Thymus (tissue), 11 donors: Measurements from ENCODE around the gene MRAP2. TPM values are rescaled to one million over a fixed set of nuclear protein-coding genes. Genes with fewer than 3 reads are reported as not detected.
"Not testable (repeated sequence)": the region's sequence is repeated elsewhere in the genome, so short reads cannot be mapped to it uniquely, and the experiment has no call there.

Experiments used
- DNase-seq, 9 donors: peaks; one replicate each; pipeline ENCODE4 v3.0.0-alpha.2; 2013; ENCODE audit warnings: low spot score in 9 of 9, low read depth in 6 of 9, missing footprints in 1 of 9
- H3K27ac ChIP-seq, 2 donors: one replicate each; pipeline ENCODE4 v1.5.1; 2013; ENCODE audit warnings: control low read depth in 1 of 2, low read depth in 1 of 2, low read length in 1 of 2, mild to moderate bottlenecking in 1 of 2, moderate library complexity in 1 of 2
- H3K27me3 ChIP-seq, 2 donors: one replicate each; pipeline ENCODE4 v1.5.1; 2013; ENCODE audit warnings: low read length in 1 of 2; ENCODE audit not compliant: control insufficient read depth in 2 of 2, insufficient read depth in 1 of 2
- H3K36me3 ChIP-seq, 2 donors: one replicate each; pipeline ENCODE4 v1.5.1; 2013; ENCODE audit warnings: low read length in 1 of 2, mild to moderate bottlenecking in 1 of 2, moderate library complexity in 1 of 2; ENCODE audit not compliant: control insufficient read depth in 2 of 2, insufficient read depth in 2 of 2
- H3K4me1 ChIP-seq, 2 donors: one replicate each; pipeline ENCODE4 v1.5.1; 2013; ENCODE audit warnings: low read length in 2 of 2; ENCODE audit not compliant: control insufficient read depth in 2 of 2, insufficient read depth in 2 of 2
- H3K4me3 ChIP-seq, 2 donors: one replicate each; pipeline ENCODE4 v1.5.1; 2013; ENCODE audit warnings: low read length in 2 of 2, control low read depth in 1 of 2, mild to moderate bottlenecking in 1 of 2
- H3K9me3 ChIP-seq, 2 donors: one replicate each; pipeline ENCODE4 v1.5.1; 2013; ENCODE audit warnings: low read length in 1 of 2, mild to moderate bottlenecking in 1 of 2; ENCODE audit not compliant: control insufficient read depth in 2 of 2, insufficient read depth in 1 of 2
- WGBS: extraction: QIAGEN DNeasy Blood & Tissue Kit; methylation state at CpG from one replicate; pipeline ENCODE4 v1.1.7; 2013; 5-methylcytosine and 5-hydroxymethylcytosine counted together
- polyA plus RNA-seq: library from polyadenylated mRNA; stranded (reverse); fragments of 200-250 nt; gene quantifications from one replicate; pipeline ENCODE4 v1.2.3, GENCODE V29; 2013
- total RNA-seq: library from RNA; stranded (reverse); fragments of 120-200 nt; gene quantifications from one replicate; pipeline ENCODE4 v1.2.4, GENCODE V29; 2013
- donor health status: healthy.

Gene MRAP2
- total and polyA plus RNA-seq, 2 donors: 1.3 to 1.6 TPM

DNA sequence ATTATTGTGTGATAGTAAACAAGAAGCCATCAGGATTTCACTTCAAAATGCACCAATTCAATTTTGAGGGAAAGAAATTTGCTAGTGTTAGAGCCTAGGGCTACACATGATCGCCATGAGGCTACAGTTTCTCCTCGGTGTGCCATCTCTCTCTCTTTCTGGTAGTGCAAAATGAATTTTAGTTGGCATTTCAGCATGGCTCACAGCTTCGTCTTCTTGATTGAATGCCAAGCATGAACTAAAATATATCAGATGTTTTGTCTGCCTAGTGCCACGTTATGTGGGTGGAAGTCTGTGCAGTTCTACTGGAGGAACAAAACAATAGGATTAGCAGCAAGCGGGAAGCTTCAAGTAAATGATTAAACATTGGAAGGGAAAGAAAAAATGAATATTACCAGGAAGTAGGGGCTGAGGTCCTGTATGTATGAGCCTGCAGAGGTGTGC lies 6.8 kb upstream of the MRAP2 start:
- WGBS: 92% methylated on average over 5 of the region's 5 CpGs
- no peak overlapping the region for H3K27ac ChIP-seq
- no peaks in the 10 kb centered on the region for H3K36me3 ChIP-seq
- peaks cover 0 to 1% of the 10 kb centered on the region in 2 donors for H3K9me3 ChIP-seq
- DNase-seq: no peak
- H3K4me3 ChIP-seq: no peak overlapping the region
- no peaks in the 10 kb centered on the region for H3K4me1 ChIP-seq
- no peaks in the 10 kb centered on the region for H3K27me3 ChIP-seq

DNA sequence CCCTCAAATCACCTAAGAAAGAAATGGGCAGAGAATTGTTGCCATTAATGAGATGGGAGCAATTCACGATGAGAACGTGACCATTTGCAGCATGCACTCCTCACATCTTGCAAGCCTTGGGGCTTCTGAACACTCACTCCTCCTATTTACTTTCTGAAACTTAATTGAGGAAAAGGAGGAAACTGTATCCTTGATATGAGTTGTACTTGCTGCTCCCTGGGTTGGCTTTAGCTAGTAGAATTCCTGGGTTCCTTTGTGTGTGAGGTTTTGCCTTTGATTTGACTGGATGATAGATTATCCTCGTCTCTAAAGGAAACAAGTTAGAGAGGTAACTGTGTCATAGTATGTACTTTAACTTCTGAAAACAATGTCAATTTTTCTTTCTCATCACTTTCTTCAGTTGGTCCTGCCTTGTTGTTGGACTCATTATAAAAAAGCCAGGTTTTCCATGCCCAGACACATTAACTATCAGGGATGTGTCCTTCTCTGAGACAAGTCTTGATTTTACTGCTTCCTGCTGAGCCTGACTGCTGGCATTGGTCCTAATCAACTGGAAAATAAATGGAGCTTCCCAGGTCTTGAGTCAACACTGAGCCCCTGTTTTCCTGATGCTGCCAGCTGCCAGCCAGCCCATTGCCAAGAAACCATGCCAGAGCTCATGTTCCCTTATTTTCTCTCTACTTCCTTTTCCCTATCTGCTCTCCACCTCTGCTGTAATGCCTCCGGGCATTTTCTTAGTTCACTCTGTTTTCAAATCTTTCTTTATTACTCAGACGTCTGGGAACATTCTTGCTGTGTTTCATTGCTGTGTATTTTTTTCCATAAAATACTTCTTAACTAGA lies 6.0 kb upstream of the MRAP2 start:
- no peaks in the 10 kb centered on the region for H3K36me3 ChIP-seq
- DNase-seq: no peak
- H3K9me3 ChIP-seq: peaks cover 0 to 1% of the 10 kb centered on the region in 2 donors
- WGBS: 80% methylated on average over 5 of the region's 5 CpGs
- H3K27me3 ChIP-seq: peaks cover 0 to 5% of the 10 kb centered on the region in 2 donors
- no peak overlapping the region for H3K27ac ChIP-seq
- no peak overlapping the region for H3K4me3 ChIP-seq
- H3K4me1 ChIP-seq: no peaks in the 10 kb centered on the region

DNA sequence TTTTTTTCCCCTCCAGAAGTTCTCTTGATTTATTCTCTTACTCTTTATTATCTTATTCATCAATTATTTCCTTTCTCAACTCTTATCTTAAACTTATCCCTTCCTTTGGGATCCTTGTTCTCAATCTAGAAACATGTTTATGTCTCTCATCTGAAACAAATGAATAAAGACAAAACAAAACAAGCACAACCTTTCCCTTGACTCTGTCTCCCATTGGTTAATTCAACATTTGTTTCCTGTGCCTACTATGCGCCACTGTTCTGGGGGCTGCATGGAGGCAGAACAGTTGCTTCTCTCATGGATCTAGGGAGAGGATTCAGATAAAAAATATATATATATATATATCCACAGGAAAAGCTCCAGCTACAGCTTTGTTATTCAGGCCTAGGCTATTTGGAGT lies 5.2 kb upstream of the MRAP2 start:
- Histone ChIP-seq H3K27ac (no peak overlapping the region), H3K4me1 (no peaks in the 10 kb centered on the region), H3K36me3 (no peaks in the 10 kb centered on the region), H3K9me3 (peaks cover 0 to 1% of the 10 kb centered on the region in 2 donors), H3K4me3 (no peak overlapping the region), H3K27me3 (peaks cover 0 to 13% of the 10 kb centered on the region in 2 donors)
- no peak for DNase-seq
- 98% methylated on average over 1 of the region's 1 CpG for WGBS

DNA sequence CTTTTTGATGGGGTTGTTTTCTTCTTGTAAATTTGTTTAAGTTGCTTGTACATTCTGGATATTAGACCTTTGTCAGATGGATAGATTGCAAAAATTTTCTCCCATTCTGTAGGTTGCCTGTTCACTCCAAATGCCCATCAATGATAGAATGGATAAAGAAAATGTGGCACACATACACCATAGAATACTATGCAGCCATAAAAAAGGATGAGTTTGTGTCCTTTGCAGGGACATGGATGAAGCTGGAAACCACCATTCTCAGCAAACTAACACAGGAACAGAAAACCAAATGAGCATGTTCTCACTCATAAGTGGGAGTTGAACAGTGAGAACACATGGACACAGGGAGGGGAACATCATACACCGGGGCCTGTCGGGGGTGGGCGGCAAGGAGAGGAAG lies 1.6 kb upstream of the MRAP2 start:
- not testable (repeated sequence) for H3K4me1 ChIP-seq

DNA sequence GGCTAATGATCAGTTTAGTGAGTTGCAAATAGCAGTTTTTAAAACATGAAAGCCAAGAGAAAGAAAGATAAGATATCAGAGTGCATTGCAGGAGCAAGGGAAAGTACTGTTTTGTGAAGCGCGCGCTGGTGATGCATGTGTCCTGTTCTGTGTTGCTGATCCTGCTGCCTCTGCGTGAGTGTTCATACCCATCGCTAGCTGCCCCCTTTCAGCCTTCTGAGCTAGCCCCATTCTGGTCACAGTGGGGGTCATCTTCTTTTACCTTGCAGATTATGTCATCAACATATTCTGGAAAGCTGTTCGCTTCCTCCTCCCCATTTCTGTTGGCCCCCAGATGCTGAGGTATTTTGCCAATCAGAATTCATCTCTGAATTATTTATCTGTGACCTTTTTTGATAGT lies 1.9 kb downstream of the MRAP2 start:
- H3K9me3 ChIP-seq: no peaks in the 10 kb centered on the region
- no peaks in the 10 kb centered on the region for H3K4me1 ChIP-seq
- no peak overlapping the region for H3K4me3 ChIP-seq
- no peaks in the 10 kb centered on the region for H3K36me3 ChIP-seq
- WGBS: 98% methylated on average over 6 of the region's 6 CpGs
- H3K27ac ChIP-seq: no peak overlapping the region
- H3K27me3 ChIP-seq: peaks cover 12 to 33% of the 10 kb centered on the region in 2 donors
- no peak for DNase-seq

More for the DNA sequence above, 1.6 kb upstream of the MRAP2 start:
- H3K36me3 ChIP-seq, H3K4me3 ChIP-seq, H3K9me3 ChIP-seq, DNase-seq, H3K27ac ChIP-seq: not testable (repeated sequence)
- peaks cover 12 to 33% of the 10 kb centered on the region in 2 donors for H3K27me3 ChIP-seq
- WGBS: 98% methylated on average over 3 of the region's 3 CpGs

DNA sequence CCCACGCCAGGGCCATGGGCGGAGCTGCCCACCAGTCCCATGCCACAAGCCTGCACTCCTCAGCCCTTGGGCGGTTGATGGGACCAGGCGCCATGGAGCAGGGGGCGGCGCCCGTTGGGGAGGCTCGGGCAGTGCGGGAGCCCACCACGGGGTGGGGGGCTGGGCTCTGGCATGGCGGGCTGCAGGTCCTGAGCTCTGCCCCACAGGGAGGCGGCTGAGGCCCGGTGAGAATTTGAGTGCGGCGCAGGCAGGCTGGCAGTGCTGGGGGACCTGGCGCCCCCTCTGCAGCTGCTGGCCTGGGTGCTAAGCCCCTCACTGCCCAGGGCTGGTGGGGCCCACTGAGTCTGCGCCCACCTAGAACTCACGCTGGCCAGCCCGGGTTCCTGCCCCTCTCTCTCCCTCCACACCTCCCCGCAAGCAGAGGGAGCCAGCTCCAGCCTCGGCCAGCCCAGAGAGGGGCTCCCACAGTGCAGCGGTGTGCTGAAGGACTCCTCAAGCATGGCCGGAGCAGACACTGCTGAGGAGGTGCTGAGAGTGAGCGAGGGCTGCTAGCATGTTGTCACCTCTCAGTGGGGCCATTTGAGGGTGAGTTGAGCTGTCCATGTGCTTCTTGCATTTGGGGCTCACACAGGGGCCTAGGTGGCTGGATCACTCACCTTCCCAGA lies 4.0 kb downstream of the MRAP2 start:
- H3K9me3 ChIP-seq: no peaks in the 10 kb centered on the region
- DNase-seq: no peak
- H3K4me3 ChIP-seq: no peak overlapping the region
- no peaks in the 10 kb centered on the region for H3K4me1 ChIP-seq
- no peaks in the 10 kb centered on the region for H3K36me3 ChIP-seq
- H3K27ac ChIP-seq: no peak overlapping the region
- WGBS: 95% methylated on average over 24 of the region's 24 CpGs
- H3K27me3 ChIP-seq: peaks cover 12 to 28% of the 10 kb centered on the region in 2 donors

DNA sequence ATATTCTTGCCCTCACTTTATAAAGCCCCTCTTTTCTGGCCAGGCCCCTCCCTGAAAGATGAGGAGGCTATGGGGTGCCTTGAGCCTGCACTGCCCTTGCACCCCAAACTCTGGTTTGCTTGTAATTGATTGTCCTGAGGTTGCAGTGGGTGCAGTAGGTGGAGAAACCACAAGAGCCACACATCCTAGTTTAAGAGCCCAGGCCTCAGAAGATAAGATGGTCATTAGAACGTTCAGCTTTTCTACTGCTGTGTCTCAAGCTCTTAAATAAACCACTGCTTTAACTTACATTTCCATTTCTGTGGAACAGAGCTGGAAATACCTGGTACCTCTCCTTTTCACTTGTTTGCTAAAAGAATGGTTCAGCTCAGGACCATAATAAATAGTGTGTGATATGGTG lies 9.0 kb downstream of the MRAP2 start:
- WGBS: 21% methylated on average over 1 of the region's 1 CpG

DNA sequence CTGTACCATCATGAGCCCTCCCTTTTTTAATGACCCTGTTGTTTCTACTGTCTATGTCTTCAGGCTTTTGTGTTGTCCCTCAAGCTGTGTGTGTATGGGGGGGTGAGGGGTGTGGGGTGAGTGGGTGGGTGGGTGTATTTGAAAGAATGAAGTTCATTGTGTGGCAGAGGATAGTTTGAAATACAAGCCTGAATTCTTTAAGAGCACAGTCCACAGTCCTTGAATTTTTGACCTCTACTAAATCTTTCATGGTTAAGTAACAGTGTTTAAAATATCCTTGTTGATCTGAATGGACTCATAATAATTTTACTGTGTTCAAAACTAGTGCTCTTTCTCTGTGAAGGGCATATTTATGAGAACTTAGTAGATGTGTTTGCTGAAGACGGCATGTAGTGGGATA lies 10.0 kb downstream of the MRAP2 start:
- 96% methylated on average over 1 of the region's 1 CpG for WGBS
- Histone ChIP-seq H3K27me3 (no peaks in the 10 kb centered on the region), H3K4me1 (no peaks in the 10 kb centered on the region), H3K4me3 (no peak overlapping the region), H3K27ac (no peak overlapping the region), H3K36me3 (no peaks in the 10 kb centered on the region), H3K9me3 (no peaks in the 10 kb centered on the region)
- DNase-seq: no peak

More for the DNA sequence above, 9.0 kb downstream of the MRAP2 start:
- Histone ChIP-seq H3K36me3 (no peaks in the 10 kb centered on the region), H3K27me3 (no peaks in the 10 kb centered on the region), H3K4me3 (no peak overlapping the region), H3K27ac (no peak overlapping the region), H3K4me1 (no peaks in the 10 kb centered on the region), H3K9me3 (no peaks in the 10 kb centered on the region)
- DNase-seq: no peak

DNA sequence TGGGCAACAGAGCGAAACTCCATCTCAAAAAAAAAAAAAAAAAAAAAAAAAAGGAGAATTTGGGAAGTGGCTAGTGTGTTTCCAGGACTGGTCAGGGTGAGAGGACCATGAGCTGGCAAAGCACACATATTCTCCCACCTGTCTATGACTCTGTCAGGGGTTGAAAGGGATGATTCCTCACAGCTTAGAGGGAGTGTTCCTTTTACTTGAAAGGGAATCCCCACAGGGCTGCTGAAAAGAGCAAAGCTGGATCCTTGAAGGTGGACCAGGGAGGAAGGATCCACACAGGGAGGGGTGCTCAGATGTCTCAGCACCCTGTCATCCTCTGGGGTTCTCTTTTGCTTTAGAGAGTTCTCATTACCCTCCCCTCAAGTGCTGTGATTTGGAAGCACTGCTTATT lies 13.2 kb downstream of the MRAP2 start:
- WGBS: 50% methylated on average over 1 of the region's 1 CpG
- Histone ChIP-seq H3K9me3 (no peaks in the 10 kb centered on the region), H3K4me3 (no peak overlapping the region), H3K27ac (no peak overlapping the region), H3K4me1 (no peaks in the 10 kb centered on the region), H3K36me3 (no peaks in the 10 kb centered on the region), H3K27me3 (no peaks in the 10 kb centered on the region)
- DNase-seq: no peak
